Uterus (tissue), 4 donors: ENCODE data around the gene TFB1M. TPM values are rescaled to one million over a fixed set of nuclear protein-coding genes. Genes with fewer than 3 reads are reported as not detected.
A peak's percentile ranks its signal among the peaks of the same experiment; 100 is the strongest.
"Not testable (repeated sequence)": the region's sequence is repeated elsewhere in the genome, so short reads cannot be mapped to it uniquely, and the experiment has no call there.

Experiments
- DNase-seq, 2 donors: peaks; one replicate each; pipeline ENCODE4 v3.0.0-alpha.2; 2019 to 2020
- H3K27ac ChIP-seq, 2 donors: fragments of 200-600 bp; sonication (generic); 1 replicate in 1 of 2; 2 replicates in 1 of 2; pipeline ENCODE4 v1.5.1; 2016 to 2018
- H3K27me3 ChIP-seq, 2 donors: fragments of 200-600 bp; sonication (generic); one replicate each; pipeline ENCODE4 v1.5.1; 2018 to 2019; ENCODE audit warnings: control low read depth in 1 of 2
- H3K36me3 ChIP-seq, 2 donors: fragments of 200-600 bp; sonication (generic); one replicate each; pipeline ENCODE4 v1.5.1; 2019; ENCODE audit warnings: control low read depth in 1 of 2
- H3K4me1 ChIP-seq, 2 donors: fragments of 200-600 bp; sonication (generic); one replicate each; pipeline ENCODE4 v1.5.1; 2018 to 2019; ENCODE audit warnings: control low read depth in 1 of 2
- H3K4me3 ChIP-seq, 2 donors: fragments of 200-600 bp; sonication (generic); 1 replicate in 1 of 2; 2 replicates in 1 of 2; pipeline ENCODE4 v1.5.1; 2018 to 2019; ENCODE audit warnings: mild to moderate bottlenecking in 1 of 2
- H3K9me3 ChIP-seq, 2 donors: fragments of 200-600 bp; sonication (generic); one replicate each; pipeline ENCODE4 v1.5.1; 2019; ENCODE audit warnings: control low read depth in 1 of 2
- POLR2A ChIP-seq, 2 donors: fragments of 450-650 bp; IDR thresholded peaks; one replicate each; pipeline ENCODE4 v1.6.1; 2016; ENCODE audit warnings: antibody characterized with exemption in 2 of 2, mild to moderate bottlenecking in 1 of 2, moderate library complexity in 1 of 2
- intact Hi-C: fragments of 100-400 bp; cut with DNase I; formaldehyde crosslinking; loops from one replicate; pipeline ENCODE4 v1.15.1; 2023; ENCODE audit warnings: low total_unique reads
- total RNA-seq, 4 donors: library from RNA; depleted of rRNA in 3 of 4; stranded (reverse); fragments of >200 nt in 3 of 4; gene quantifications; one replicate each; pipeline versions ENCODE4 v1.1.0 to v1.2.4, GENCODE V29; 2014 to 2023
- TF ChIP-seq, protein P1 (sequence below), 4 experiments: fragments of 200-600 bp in 2 of 4; fragments of 450-650 bp in 2 of 4; sonication (generic) in 2 of 4; IDR thresholded peaks; one replicate each; pipeline ENCODE4 v1.5.1; 2016 to 2019; ENCODE audit warnings: antibody characterized with exemption in 4 of 4, mild to moderate bottlenecking in 2 of 4, moderate library complexity in 1 of 4
- donor health status: DM: yes; HTN: yes; CAD: no.

Gene TFB1M
- total RNA-seq, 4 donors from 2014 or later = 0.59 to 46.1 (median 20.9) TPM

DNA sequence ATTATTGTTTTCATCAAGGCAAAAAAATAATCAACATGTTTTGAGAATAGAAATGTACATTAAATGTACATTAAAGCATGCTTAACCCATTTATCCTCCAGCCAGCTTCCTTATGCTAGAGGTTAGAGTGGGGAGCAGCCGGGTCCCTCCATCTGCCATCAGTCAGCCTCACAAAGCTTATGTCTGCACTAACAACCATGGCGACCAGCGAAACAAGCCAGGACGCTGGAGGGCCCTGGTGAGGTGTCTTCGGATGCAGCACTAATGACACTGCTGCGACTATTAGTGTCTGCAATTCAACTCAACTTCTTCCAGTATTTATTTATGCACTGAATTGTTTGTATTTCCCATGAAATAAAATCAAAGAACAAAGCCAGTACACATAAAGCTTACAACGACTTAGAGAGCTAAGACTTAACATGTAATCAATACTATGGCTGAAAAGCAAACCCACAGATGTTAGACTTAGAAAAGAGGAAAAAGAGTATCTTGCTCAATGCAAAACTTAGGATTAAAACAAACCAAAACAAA, 43.7 kb downstream of the TFB1M start:
- intact Hi-C loops = no loop called here
- H3K9me3 ChIP-seq = no peaks in the 10 kb centered on the region
- no peak overlapping the region for H3K27ac ChIP-seq
- H3K4me1 ChIP-seq = peaks cover 11 to 12% of the 10 kb centered on the region in 2 donors
- no peaks in the 10 kb centered on the region for H3K36me3 ChIP-seq
- H3K27me3 ChIP-seq = no peaks in the 10 kb centered on the region
- DNase-seq = no peak
- no peak overlapping the region for H3K4me3 ChIP-seq
- no peak for TF ChIP-seq POLR2A (IDR thresholded peaks at IDR 0.05)
- TF ChIP-seq, protein P1, sequence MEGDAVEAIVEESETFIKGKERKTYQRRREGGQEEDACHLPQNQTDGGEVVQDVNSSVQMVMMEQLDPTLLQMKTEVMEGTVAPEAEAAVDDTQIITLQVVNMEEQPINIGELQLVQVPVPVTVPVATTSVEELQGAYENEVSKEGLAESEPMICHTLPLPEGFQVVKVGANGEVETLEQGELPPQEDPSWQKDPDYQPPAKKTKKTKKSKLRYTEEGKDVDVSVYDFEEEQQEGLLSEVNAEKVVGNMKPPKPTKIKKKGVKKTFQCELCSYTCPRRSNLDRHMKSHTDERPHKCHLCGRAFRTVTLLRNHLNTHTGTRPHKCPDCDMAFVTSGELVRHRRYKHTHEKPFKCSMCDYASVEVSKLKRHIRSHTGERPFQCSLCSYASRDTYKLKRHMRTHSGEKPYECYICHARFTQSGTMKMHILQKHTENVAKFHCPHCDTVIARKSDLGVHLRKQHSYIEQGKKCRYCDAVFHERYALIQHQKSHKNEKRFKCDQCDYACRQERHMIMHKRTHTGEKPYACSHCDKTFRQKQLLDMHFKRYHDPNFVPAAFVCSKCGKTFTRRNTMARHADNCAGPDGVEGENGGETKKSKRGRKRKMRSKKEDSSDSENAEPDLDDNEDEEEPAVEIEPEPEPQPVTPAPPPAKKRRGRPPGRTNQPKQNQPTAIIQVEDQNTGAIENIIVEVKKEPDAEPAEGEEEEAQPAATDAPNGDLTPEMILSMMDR (IDR thresholded peaks at IDR 0.05) = no peak

DNA sequence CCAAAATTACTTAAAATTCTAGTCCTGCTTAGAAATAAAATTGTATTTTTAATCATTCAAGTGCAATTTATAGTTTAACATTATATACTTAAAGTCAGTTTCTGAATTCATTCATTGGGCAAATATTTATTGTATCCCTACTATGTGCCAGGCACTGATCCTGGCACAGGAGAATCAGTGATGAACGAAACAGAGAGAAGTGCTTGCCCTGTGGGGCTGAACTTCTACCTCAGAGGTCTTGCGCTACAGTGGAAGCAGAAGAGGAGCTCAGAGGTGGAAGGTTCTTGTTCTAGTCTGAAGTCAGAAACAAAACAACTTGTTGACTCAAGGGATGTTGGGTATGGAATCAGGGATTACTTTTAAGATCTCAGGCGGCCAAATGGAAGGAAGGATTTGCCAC, 44.5 kb downstream of the TFB1M start:
- Histone ChIP-seq H3K4me1 (peaks cover 11 to 12% of the 10 kb centered on the region in 2 donors), H3K27me3 (no peaks in the 10 kb centered on the region), H3K36me3 (no peaks in the 10 kb centered on the region), H3K9me3 (no peaks in the 10 kb centered on the region), H3K4me3 (no peak overlapping the region), H3K27ac (no peak overlapping the region)
- no peak for DNase-seq
- intact Hi-C loops = no loop called here
- TF ChIP-seq POLR2A (IDR thresholded peaks at IDR 0.05) = no peak
- TF ChIP-seq, protein P1 (IDR thresholded peaks at IDR 0.05) = no peak

DNA sequence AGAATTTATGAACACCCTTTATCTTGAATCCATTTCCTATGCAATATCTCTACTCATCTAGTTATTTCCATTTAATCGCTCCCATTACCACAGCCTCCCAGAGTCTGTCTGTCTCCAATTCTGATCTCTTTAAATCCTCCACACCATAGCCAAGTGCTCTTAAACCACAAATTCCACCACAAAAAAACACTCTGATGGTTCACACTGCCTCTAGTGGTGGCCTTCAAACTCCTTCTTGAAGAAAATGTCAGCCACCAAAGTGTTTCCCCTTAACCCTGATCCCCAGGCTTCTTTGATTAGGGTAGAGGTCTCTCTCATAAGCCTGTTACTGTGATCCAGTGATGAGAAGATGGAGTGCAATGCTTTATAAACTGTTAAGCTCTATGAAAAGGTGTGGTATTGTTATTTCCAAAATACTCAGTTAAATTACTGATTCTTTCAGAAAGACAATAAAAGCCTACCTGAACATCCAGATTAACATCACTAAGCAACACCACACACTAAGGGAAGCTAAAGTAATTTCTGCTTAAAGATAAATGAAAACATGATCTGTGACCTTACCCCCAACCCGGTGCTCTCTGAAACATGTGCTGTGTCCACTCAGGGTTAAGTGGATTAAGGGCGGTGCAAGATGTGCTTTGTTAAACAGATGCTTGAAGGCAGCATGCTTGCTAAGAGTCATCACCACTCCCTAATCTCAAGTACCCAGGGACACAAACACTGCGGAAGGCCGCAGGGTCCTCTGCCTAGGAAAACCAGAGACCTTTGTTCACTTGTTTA, 46.0 kb downstream of the TFB1M start:
- TF ChIP-seq, protein P1 (IDR thresholded peaks at IDR 0.05) = peak in 2 of 4 experiments; percentile 13 to 26
- DNase-seq, H3K27ac ChIP-seq, H3K27me3 ChIP-seq, H3K9me3 ChIP-seq, H3K4me3 ChIP-seq, intact Hi-C loops, H3K36me3 ChIP-seq: not testable (repeated sequence)
- peaks cover 8 to 11% of the 10 kb centered on the region in 2 donors for H3K4me1 ChIP-seq

DNA sequence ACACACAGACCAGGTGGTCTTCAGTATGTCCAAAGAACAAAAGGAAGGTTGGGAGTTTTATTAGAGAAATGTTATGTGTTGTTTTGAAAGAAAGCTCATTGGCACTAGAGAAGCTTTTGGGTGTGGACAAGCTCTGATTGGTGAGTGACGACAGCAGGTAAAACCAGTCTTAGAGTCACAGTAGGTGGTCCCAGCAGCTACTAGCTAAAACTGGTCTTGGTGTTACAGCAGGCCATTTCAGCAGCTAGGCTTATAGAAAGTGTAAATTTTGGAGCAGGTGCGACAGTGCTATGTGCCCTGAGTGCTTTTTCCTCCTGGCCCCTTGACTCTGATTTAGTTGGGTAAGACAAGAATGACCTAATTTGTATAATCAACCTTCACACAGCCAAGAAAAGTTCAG, 46.9 kb downstream of the TFB1M start:
- Histone ChIP-seq H3K4me3 (no peak overlapping the region), H3K27me3 (no peaks in the 10 kb centered on the region), H3K9me3 (no peaks in the 10 kb centered on the region), H3K4me1 (peaks cover 4 to 7% of the 10 kb centered on the region in 2 donors), H3K36me3 (no peaks in the 10 kb centered on the region), H3K27ac (no peak overlapping the region)
- no peak for DNase-seq
- intact Hi-C loops = no loop called here
- no peak for TF ChIP-seq POLR2A (IDR thresholded peaks at IDR 0.05)
- TF ChIP-seq, protein P1 (IDR thresholded peaks at IDR 0.05) = no peak

DNA sequence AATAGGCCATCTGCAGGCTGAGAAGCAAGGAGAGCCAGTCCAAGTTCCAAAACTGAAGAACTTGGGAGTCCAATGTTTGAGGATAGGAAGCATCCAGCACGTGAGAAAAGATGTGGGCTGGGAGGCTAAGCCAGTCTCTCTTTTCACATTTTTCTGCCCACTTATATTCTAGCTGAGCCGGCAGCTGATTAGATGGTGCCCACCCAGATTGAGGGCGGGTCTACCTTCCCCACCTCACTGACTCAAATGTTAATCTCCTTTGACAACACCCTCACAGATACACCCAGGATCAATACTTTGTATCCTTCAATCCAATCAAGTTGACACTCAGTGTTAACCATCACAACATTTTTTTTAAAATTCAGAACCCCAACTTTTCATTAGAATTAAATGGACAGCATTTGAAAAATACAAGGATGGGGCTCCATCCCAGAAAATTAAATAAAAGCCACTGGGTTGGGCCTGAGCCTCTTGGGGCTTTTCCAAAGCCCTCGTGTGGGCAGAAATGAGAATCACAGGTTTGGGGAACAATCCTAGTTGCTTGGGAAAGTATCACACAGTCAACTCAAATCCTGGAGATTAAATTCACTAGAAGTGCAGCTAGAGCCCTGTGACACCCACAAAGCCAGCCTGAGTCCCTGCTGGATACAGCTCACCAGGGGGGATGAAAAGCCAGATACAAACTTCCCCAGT, 48.3 kb downstream of the TFB1M start:
- intact Hi-C loops = no loop called here
- no peaks in the 10 kb centered on the region for H3K36me3 ChIP-seq
- no peaks in the 10 kb centered on the region for H3K27me3 ChIP-seq
- H3K4me3 ChIP-seq = no peak overlapping the region
- no peaks in the 10 kb centered on the region for H3K9me3 ChIP-seq
- H3K27ac ChIP-seq = no peak overlapping the region
- DNase-seq = no peak
- H3K4me1 ChIP-seq = no peaks in the 10 kb centered on the region
- TF ChIP-seq, protein P1 (IDR thresholded peaks at IDR 0.05) = no peak
- TF ChIP-seq POLR2A (IDR thresholded peaks at IDR 0.05) = no peak
